H1 (cell line): ENCODE results near the gene MOV10L1. TPM values are rescaled to one million over a fixed set of nuclear protein-coding genes. Genes with fewer than 3 reads are reported as not detected.

Experiments used
- CTCF ChIA-PET: fragments of 300-600 bp; sonication (Branson Sonifier 250); formaldehyde crosslinking; loops from one replicate; lab custom pipeline; 2021; ENCODE audit not compliant: partially characterized antibody; lab: Charles Lee
- POLR2A ChIA-PET: fragments of 300-600 bp; sonication (Branson Sonifier 250); formaldehyde crosslinking; loops from one replicate; lab custom pipeline; 2021; ENCODE audit warnings: inconsistent platforms; ENCODE audit not compliant: partially characterized antibody; lab: Charles Lee
- DNase-seq, 2 experiments: peaks; one replicate each; pipeline versions ENCODE4 v3.0.0 to v3.0.0-alpha.2; 2010 to 2022; ENCODE audit warnings: low spot score in 2 of 2, low read depth in 1 of 2, mixed read lengths in 1 of 2
- FAIRE-seq: peaks from 2 replicates; lab custom pipeline; 2011; peaks lifted over from hg19 to GRCh38; lab: Jason Lieb, UNC
- H2AFZ ChIP-seq: 2 replicates; pipeline ENCODE4 v1.8.1; 2012; ENCODE audit warnings: low read length, inconsistent platforms
- H2AK5ac ChIP-seq: 2 replicates; pipeline ENCODE4 v1.6.1; 2013; ENCODE audit warnings: low read depth, low read length
- H2BK120ac ChIP-seq: replicated peaks from 2 replicates; pipeline ENCODE3; 2013; ENCODE audit warnings: low read depth, low read length, inconsistent platforms
- H2BK12ac ChIP-seq: 2 replicates; pipeline ENCODE4 v1.6.1; 2013; ENCODE audit warnings: low read depth, low read length
- H2BK15ac ChIP-seq: 2 replicates; pipeline ENCODE4 v1.6.1; 2013; ENCODE audit warnings: low read length
- H2BK20ac ChIP-seq: 2 replicates; pipeline ENCODE4 v1.6.1; 2013; ENCODE audit warnings: low read length
- H2BK5ac ChIP-seq: 2 replicates; pipeline ENCODE4 v1.6.1; 2013; ENCODE audit warnings: low read depth, low read length
- H3K14ac ChIP-seq: 2 replicates; pipeline ENCODE4 v1.6.1; 2013; ENCODE audit warnings: inconsistent platforms; ENCODE audit not compliant: insufficient read length
- H3K18ac ChIP-seq: 2 replicates; pipeline ENCODE4 v1.6.1; 2013; ENCODE audit warnings: low read length; ENCODE audit errors: extremely low read depth
- H3K23ac ChIP-seq: 2 replicates; pipeline ENCODE4 v1.6.1; 2013; ENCODE audit warnings: inconsistent platforms; ENCODE audit not compliant: insufficient read length
- H3K23me2 ChIP-seq: 2 replicates; pipeline ENCODE4 v1.6.1; 2013; ENCODE audit warnings: low read depth, low read length
- H3K27ac ChIP-seq: 2 replicates; pipeline ENCODE4 v1.6.1; 2011; ENCODE audit warnings: low read depth, low read length, inconsistent platforms
- H3K27me3 ChIP-seq, 4 experiments: replicated peaks in 1 of 4; 1 replicate in 1 of 4; 2 replicates in 3 of 4; pipeline versions ENCODE4 v1.6.1 to v1.8.1; 2011 to 2013; ENCODE audit warnings: low read length in 3 of 4, mild to moderate bottlenecking in 3 of 4, inconsistent platforms in 2 of 4, mixed read lengths in 2 of 4, moderate library complexity in 1 of 4; ENCODE audit not compliant: control insufficient read depth in 3 of 4, insufficient read depth in 3 of 4; ENCODE audit errors: extremely low read depth in 1 of 4
- H3K36me3 ChIP-seq, 4 experiments: 2 replicates each; pipeline versions ENCODE4 v1.6.1 to v1.8.1; 2011 to 2013; ENCODE audit warnings: mild to moderate bottlenecking in 4 of 4, low read length in 3 of 4, moderate library complexity in 2 of 4, control low read depth in 1 of 4, inconsistent platforms in 1 of 4; ENCODE audit not compliant: insufficient read depth in 4 of 4, control insufficient read depth in 2 of 4
- H3K4ac ChIP-seq: replicated peaks from 2 replicates; pipeline ENCODE3; 2013; ENCODE audit warnings: low read length, low read depth, mixed read lengths, inconsistent platforms; ENCODE audit not compliant: insufficient read length
- H3K4me1 ChIP-seq, 4 experiments: replicated peaks in 1 of 4; 1 replicate in 1 of 4; 2 replicates in 3 of 4; pipeline versions ENCODE4 v1.6.1 to v1.8.1; 2011 to 2013; ENCODE audit warnings: low read length in 3 of 4, inconsistent platforms in 2 of 4, mixed read lengths in 1 of 4; ENCODE audit not compliant: insufficient read depth in 4 of 4, control insufficient read depth in 3 of 4
- H3K4me2 ChIP-seq, 2 experiments: 2 replicates each; pipeline versions ENCODE4 v1.6.1 to v1.8.1; 2011 to 2013; ENCODE audit warnings: low read depth in 2 of 2, low read length in 2 of 2, control low read depth in 1 of 2, inconsistent platforms in 1 of 2, mild to moderate bottlenecking in 1 of 2; ENCODE audit not compliant: insufficient read depth in 1 of 2
- H3K4me3 ChIP-seq, 4 experiments: fragments of 200-600, 300-600 bp in 1 of 4; sonication (generic), shearing (Covaris generic), sonication (Bioruptor Twin) in 1 of 4; 2 replicates each; pipeline versions ENCODE4 v1.5.1 to v1.8.1; 2011 to 2016; ENCODE audit warnings: low read length in 4 of 4, low read depth in 3 of 4, control low read depth in 2 of 4, inconsistent platforms in 2 of 4, mild to moderate bottlenecking in 2 of 4, mixed read lengths in 1 of 4, moderate library complexity in 1 of 4; ENCODE audit not compliant: insufficient read depth in 2 of 4; ENCODE audit errors: extremely low read depth in 1 of 4
- H3K56ac ChIP-seq: replicated peaks from 2 replicates; pipeline ENCODE3; 2013; ENCODE audit warnings: low read depth, mild to moderate bottlenecking, mixed read lengths, low read length, inconsistent platforms; ENCODE audit not compliant: insufficient read length
- H3K79me1 ChIP-seq: 2 replicates; pipeline ENCODE4 v1.6.1; 2013; ENCODE audit warnings: low read depth, low read length, control low read depth
- H3K79me2 ChIP-seq, 2 experiments: 2 replicates each; pipeline versions ENCODE4 v1.6.1 to v1.8.1; 2012 to 2013; ENCODE audit warnings: low read length in 2 of 2, mild to moderate bottlenecking in 2 of 2, inconsistent platforms in 1 of 2; ENCODE audit not compliant: insufficient read depth in 2 of 2, control insufficient read depth in 1 of 2
- H3K9ac ChIP-seq, 4 experiments: replicated peaks in 1 of 4; 1 replicate in 1 of 4; 2 replicates in 3 of 4; pipeline versions ENCODE4 v1.6.1 to v1.8.1; 2011 to 2013; ENCODE audit warnings: low read depth in 3 of 4, low read length in 3 of 4, control low read depth in 2 of 4, mild to moderate bottlenecking in 2 of 4, moderate library complexity in 2 of 4, inconsistent platforms in 1 of 4; ENCODE audit errors: extremely low read depth in 1 of 4
- H3K9me3 ChIP-seq, 2 experiments: 2 replicates each; pipeline versions ENCODE4 v1.6.1 to v1.8.1; 2012 to 2013; ENCODE audit warnings: mild to moderate bottlenecking in 2 of 2, moderate library complexity in 2 of 2, control low read depth in 1 of 2, inconsistent platforms in 1 of 2, low read depth in 1 of 2, low read length in 1 of 2, mixed read lengths in 1 of 2; ENCODE audit not compliant: insufficient read depth in 2 of 2
- H4K20me1 ChIP-seq, 2 experiments: replicated peaks in 1 of 2; 2 replicates each; pipeline versions ENCODE3 to v1.8.1; 2011 to 2013; ENCODE audit warnings: inconsistent platforms in 2 of 2, low read length in 2 of 2, mild to moderate bottlenecking in 1 of 2; ENCODE audit not compliant: insufficient read depth in 2 of 2, control insufficient read depth in 1 of 2
- H4K5ac ChIP-seq: 2 replicates; pipeline ENCODE4 v1.6.1; 2013; ENCODE audit warnings: low read length, low read depth, mixed read lengths, inconsistent platforms; ENCODE audit not compliant: insufficient read length
- H4K8ac ChIP-seq: 2 replicates; pipeline ENCODE4 v1.8.0; 2013; ENCODE audit warnings: mild to moderate bottlenecking, moderate library complexity, low read length, inconsistent platforms; ENCODE audit not compliant: insufficient read depth; ENCODE audit errors: extremely low read depth
- H4K91ac ChIP-seq: replicated peaks from 2 replicates; pipeline ENCODE3; 2013; ENCODE audit warnings: low read length, mixed read lengths, inconsistent platforms; ENCODE audit not compliant: insufficient read length
- CTCF ChIP-seq, 3 experiments: IDR thresholded peaks; 1 replicate in 2 of 3; 2 replicates in 1 of 3; pipeline versions ENCODE4 v1.5.1 to v1.6.1; 2011; ENCODE audit warnings: low read length in 3 of 3, mild to moderate bottlenecking in 3 of 3, inconsistent platforms in 2 of 3, low read depth in 1 of 3, moderate library complexity in 1 of 3; ENCODE audit not compliant: insufficient read depth in 1 of 3; ENCODE audit errors: control extremely low read depth in 1 of 3
- GABPA ChIP-seq: IDR thresholded peaks from 2 replicates; pipeline ENCODE4 v1.6.1; 2011; ENCODE audit warnings: mild to moderate bottlenecking, low read length, moderate library complexity, borderline replicate concordance; ENCODE audit not compliant: insufficient read depth
- MAX ChIP-seq: IDR thresholded peaks from 2 replicates; pipeline ENCODE4 v1.6.1; 2012; ENCODE audit warnings: inconsistent platforms
- RAD21 ChIP-seq, 2 experiments: IDR thresholded peaks in 1 of 2; conservative IDR thresholded peaks in 1 of 2; 2 replicates each; pipeline ENCODE4 v1.6.1; 2011; ENCODE audit warnings: low read depth in 2 of 2, low read length in 2 of 2, improper control_type of control experiment in 1 of 2, inconsistent platforms in 1 of 2, mild to moderate bottlenecking in 1 of 2, moderate library complexity in 1 of 2
- RBBP5 ChIP-seq: IDR thresholded peaks from 2 replicates; pipeline ENCODE4 v1.7.1; 2012; ENCODE audit warnings: low read depth, mild to moderate bottlenecking, inconsistent platforms, low read length, moderate library complexity, borderline replicate concordance
- SIN3A ChIP-seq, 2 experiments: IDR thresholded peaks in 1 of 2; conservative IDR thresholded peaks in 1 of 2; 2 replicates each; pipeline ENCODE4 v1.6.1; 2011 to 2012; ENCODE audit warnings: low read length in 2 of 2, improper control_type of control experiment in 1 of 2, low read depth in 1 of 2, mild to moderate bottlenecking in 1 of 2
- WGBS, 2 experiments: shearing (Covaris generic) in 1 of 2; methylation state at CpG; one replicate each; pipeline versions ENCODE4 v1.1.6 to v1.1.7; 2013 to 2015; ENCODE audit warnings: low lambda C conversion rate in 2 of 2, mixed read lengths in 2 of 2, inconsistent platforms in 1 of 2, low coverage in 1 of 2, missing lambda C conversion rate in 1 of 2; ENCODE audit not compliant: insufficient replicate concordance in 2 of 2, insufficient coverage in 1 of 2, insufficient read length in 1 of 2; ENCODE audit errors: extremely low coverage in 1 of 2, missing lambda C conversion rate in 1 of 2; 5-methylcytosine and 5-hydroxymethylcytosine counted together
- polyA plus RNA-seq, 7 experiments: library from polyadenylated mRNA; depleted of rRNA in 3 of 7; stranded (reverse) in 5 of 7; unstranded in 2 of 7; fragments of >200 nt in 5 of 7; fragments of 200-250 nt in 2 of 7; gene quantifications; 1 replicate in 5 of 7; 2 replicates in 1 of 7; 4 replicates in 1 of 7; pipeline versions ENCODE4 v1.2.1 to v1.2.3, GENCODE V29; 2011 to 2013; ENCODE audit warnings: missing spikeins in 2 of 7, mixed read lengths in 2 of 7
- total RNA-seq: library from RNA; stranded (reverse); fragmentation: NEBNext Ultra II Directional; extraction: Animal tissue kit (Norgen Biotek cat#: 25700); gene quantifications from 2 replicates; pipeline ENCODE4 v1.2.1, GENCODE V29; 2021

The MOV10L1 gene
- total and polyA plus RNA-seq, 2 of the 8 experiments (the other 6 are each of a cell fraction or from before 2014, with no cell fraction given), result 0.32 TPM; not detected in 1

DNA sequence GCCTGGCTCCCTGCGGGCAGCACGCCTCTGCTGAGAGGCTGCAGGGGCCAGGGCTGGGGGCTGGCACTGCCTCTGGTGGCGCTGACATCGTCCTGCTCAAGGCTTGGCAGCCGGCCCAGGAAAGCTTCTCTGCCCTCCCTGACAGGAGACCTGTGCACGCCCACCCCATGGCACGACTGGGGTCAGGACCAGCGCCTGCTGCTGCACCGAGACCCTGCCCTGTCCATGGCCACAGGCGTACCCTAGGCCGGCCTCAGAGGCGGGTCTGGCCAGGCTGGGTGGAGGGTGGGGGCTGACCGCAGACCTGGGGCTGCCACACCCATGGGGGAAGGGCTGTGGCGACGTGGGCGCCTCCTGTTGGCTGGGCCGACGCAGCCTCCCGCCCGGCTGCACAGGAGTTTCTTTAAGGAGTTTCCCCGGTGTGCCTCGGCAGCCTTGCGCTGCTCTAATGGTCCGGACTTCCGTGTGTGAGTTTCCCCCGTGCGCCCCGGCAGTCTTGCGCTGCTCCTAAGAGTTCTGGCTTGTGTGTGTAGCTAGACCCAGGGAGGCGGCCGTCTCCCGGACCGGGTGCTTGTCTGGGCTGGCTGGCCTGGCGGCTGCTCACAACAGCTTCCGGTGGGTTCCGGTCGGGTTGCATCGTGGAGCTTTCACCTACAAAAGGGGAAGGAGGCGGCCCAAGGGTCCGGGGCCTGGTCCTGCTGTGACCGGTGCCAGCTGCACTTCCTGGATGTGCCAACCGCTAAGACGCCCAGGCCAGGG is 100.6 kb downstream of the MOV10L1 start:
- no peak overlapping the region for H2AFZ ChIP-seq
- no peak overlapping the region; the same call in 1 of the 2 replicates for H3K27ac ChIP-seq
- FAIRE-seq (no peak), DNase-seq (peak; percentile 44 to 82)
- peak overlapping the region; percentile 89 for H4K8ac ChIP-seq
- H3K56ac ChIP-seq, result no peak overlapping the region
- peak overlapping the region; percentile 1 to 57 (median 26); a peak in 7 of 8 replicates for H3K4me3 ChIP-seq
- H2BK120ac ChIP-seq, result no peak overlapping the region
- H3K18ac ChIP-seq, result peak overlapping the region; percentile 19; the same call in 1 of the 2 replicates
- no peaks in the 10 kb centered on the region for H3K9me3 ChIP-seq
- H3K36me3 ChIP-seq, result peaks cover 3 to 13% (median 5%) of the 10 kb centered on the region in 4 experiments; a peak in 4 of 8 replicates
- H3K4ac ChIP-seq, result no peak overlapping the region
- no peak overlapping the region for H2BK12ac ChIP-seq
- ChIA-PET POLR2A (interaction anchor here (1.8 kb wide), 1 partner anchor 15 kb away, joined by 9 read pairs; no protein-coding TSS in a partner anchor), CTCF (interaction anchor here (0.5 to 4.4 kb wide), 16 partner anchors 9 to 125 kb away, joined by 3 to 21 read pairs (median 4); no protein-coding TSS in a partner anchor)
- H4K5ac ChIP-seq, result no peak overlapping the region
- peaks cover 12% of the 10 kb centered on the region for H3K79me1 ChIP-seq
- peak overlapping the region in 1 of 4 experiments; percentile 34; a peak in 1 of 7 replicates for H3K9ac ChIP-seq
- no peak overlapping the region for H2BK15ac ChIP-seq
- H2BK20ac ChIP-seq, result no peak overlapping the region
- H3K14ac ChIP-seq, result no peak overlapping the region
- H3K79me2 ChIP-seq, result peaks cover 0 to 23% of the 10 kb centered on the region in 2 experiments; a peak in 1 of 4 replicates
- H3K27me3 ChIP-seq, result 0 out of 7 replicates have a peak, but pooled peaks cover 0 to under 1% (median 0%) of the 10 kb centered on the region in 4 experiments
- peaks cover 4% of the 10 kb centered on the region; the same call in 1 of the 2 replicates for H3K23me2 ChIP-seq
- H3K4me2 ChIP-seq, result peak overlapping the region; percentile 41 to 67; a peak in 3 of 4 replicates
- H2AK5ac ChIP-seq, result no peak overlapping the region
- peaks cover 21 to 34% of the 10 kb centered on the region in 2 experiments for H4K20me1 ChIP-seq
- 26% methylated on average over 41 of the region's 43 CpGs; no CpG with 5 or more reads in 1 of the 2 experiments for WGBS, 2 experiments
- H3K23ac ChIP-seq, result no peak overlapping the region
- H2BK5ac ChIP-seq, result no peak overlapping the region
- H4K91ac ChIP-seq, result no peak overlapping the region
- peaks cover 2 to 21% (median 10%) of the 10 kb centered on the region in 4 experiments; a peak in 6 of 7 replicates for H3K4me1 ChIP-seq
- TF ChIP-seq RBBP5 (no peak), RAD21 (IDR thresholded peaks at IDR 0.05 in 1 of 2, conservative IDR thresholded peaks at IDR 0.05 in 1 of 2; ENCODE audit: low read depth in 2 of 2, low read length in 2 of 2) (peak in 1 of 2 experiments; percentile 21; a peak in 3 of 4 replicates), MAX (peak; percentile 63), CTCF (IDR thresholded peaks at IDR 0.05; ENCODE audit: control extremely low read depth in 1 of 3, insufficient read depth in 1 of 3, low read depth in 1 of 3, low read length in 3 of 3) (peak; percentile 38 to 75 (median 51); a peak in 3 of 4 replicates), GABPA (peak; percentile 33; the same call in 1 of the 2 replicates), SIN3A (conservative IDR thresholded peaks at IDR 0.05 in 1 of 2, IDR thresholded peaks at IDR 0.05 in 1 of 2; ENCODE audit: low read depth in 1 of 2, low read length in 2 of 2) (peak in 1 of 2 experiments; percentile 58; a peak in 1 of 4 replicates)
